HG03558 (cell line): ENCODE results near the gene CAB39L.

Source experiments
- ATAC-seq: cut with Tn5 transposase; IDR thresholded peaks from one replicate; pipeline ENCODE4 v1.9.1; 2021; ENCODE audit warnings: moderate number of reproducible peaks; ENCODE audit not compliant: unreplicated experiment; ENCODE audit errors: extremely low read depth

The CAB39L gene

DNA sequence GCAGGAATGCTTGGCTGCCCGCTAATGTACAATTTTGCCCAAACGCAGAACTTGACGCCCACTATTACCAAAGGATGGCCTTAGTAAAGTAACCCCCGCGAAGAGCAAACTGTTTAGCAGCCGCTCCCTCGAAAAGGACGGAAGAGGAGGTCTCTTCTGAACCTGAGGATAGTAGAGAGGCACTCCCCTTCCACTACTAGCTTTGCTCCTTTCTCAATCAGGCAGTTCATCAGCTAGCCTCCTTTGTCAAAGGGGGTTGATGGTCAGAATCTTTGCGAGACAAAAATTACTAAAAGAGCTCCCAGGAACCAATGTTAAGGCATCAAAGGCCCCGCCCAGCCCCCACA lies 534 bp downstream of the CAB39L start:
- no peak for ATAC-seq

DNA sequence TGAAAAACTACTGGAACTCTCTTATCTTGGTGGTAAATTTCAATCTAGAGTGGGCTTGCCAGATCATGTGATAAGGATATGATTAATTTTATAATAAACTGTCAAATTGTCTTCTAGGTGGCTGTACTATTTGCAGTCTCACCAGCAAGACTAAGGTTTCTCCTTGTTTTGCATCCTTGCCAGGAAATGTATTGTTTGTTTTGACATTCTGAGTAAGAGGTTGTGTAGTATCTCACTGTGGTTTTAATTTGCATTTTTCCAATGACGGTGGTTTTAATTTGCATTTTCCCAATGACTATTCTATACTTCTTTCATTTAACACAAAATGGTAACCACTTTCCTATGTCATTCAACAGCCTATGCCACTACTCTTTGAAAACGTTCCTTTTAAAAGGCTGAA lies 2.0 kb downstream of the CAB39L start:
- ATAC-seq, result no peak

DNA sequence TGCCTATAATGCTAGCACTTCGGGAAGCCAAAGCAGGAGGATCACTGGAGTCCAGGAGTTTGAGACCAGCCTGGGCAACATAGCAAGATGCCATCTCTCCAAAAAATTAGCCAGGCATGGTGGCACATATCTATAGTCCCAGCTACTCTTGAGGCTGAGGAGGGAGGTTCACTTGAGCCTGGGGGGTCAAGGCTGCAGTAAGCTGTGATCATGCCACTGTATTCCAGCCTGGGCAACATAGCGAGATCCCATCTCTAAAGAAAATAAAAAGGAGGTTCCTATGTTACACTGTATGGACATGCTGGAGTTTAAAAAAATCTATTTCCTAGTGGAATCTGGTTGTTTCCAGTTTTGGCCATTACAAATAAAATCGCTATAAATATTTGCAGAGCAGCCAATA lies 2.6 kb downstream of the CAB39L start:
- ATAC-seq, result no peak

DNA sequence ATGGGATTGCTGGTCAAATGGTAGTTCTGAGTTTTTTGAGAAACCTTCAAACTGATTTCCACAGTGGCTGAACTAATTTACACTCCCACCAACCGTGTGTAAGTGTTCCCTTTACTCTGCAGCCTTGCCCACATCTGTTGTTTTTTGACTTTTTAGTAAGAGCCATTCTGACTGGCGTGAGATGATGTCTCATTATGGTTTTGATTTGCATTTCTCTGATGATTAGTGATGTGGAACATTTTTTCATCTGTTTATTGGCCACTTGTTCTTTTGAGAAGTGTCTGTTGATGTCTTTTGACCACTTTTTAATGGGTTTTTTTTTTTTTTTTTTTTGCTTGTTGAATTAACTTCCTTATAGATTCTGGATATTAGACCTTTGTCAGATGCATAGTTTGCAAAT lies 4.3 kb downstream of the CAB39L start:
- ATAC-seq, result no peak

DNA sequence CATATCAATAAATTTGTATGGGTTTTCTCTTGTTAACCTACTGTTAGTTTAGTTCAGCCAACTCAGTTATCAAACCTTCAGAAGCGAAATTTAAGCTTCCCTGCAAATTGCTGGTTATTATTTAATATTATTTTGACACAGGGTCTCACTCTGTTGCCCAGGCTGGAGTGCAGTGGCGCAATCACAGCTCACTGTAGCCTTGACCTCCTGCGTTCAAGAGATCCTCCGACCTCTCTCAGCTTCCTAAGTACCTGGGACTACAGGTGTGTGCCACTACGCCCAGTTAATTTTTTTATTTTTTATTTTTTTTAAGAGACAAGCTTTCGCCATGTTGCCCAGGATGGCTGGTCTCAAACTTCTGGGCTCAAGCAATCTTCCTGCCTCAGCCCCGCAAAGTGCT lies 6.2 kb downstream of the CAB39L start:
- no peak for ATAC-seq

DNA sequence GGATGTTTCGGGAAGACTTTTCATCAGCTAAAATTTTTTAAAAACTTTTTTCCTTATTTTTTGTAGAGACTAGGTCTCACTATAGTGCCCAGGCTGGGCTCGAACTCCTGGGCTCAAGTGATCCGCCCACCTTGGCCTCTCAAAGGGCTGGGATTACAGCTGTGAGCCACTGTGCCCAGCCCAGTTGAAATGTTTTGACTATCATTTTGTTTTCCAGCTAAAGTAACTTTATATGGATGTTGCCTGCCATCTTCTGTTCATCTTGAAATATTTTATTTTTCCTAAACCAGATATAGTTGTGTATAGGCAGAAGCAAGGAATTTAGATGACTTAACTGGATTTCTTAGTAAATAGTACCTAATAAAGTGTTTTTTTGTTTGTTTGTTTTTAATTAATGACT lies 7.0 kb downstream of the CAB39L start:
- ATAC-seq, result no peak

DNA sequence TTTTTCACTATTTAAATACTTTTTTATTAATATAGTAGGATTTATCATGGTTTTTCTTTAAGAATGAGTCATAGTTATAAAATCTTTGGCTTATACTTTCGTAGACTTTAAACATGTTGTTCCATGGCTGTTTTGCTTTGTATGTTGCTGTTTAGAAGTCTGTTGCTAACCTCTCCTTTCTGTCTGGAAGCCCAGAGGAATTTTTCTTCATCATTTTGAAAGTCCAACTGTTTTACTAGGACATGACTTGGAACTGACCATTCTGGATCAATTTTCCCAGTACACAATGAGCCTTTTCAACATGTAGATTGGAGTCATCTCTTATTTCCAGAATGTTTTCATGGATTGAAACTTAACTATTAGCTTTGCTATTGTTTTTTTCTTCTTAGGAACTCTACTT lies 7.9 kb downstream of the CAB39L start:
- ATAC-seq, result no peak

DNA sequence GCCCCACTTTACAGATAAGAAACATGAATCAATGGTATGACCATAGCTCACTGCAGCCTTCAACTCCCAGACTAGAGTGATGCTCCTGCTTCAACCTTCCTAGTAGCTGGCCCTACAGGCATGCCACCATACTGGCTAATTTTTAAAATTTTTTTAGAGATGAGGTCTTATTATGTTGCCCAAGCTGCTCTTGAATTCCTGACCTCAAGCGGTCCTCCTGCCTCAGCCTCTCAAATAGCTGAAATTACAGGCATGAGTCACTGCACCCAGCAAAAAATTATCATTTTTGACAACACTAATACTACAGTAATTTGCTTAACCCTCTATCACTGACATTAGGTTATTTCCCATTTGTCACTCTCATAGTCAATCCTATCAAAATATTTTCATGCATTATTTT lies 14.7 kb downstream of the CAB39L start:
- ATAC-seq, result no peak

DNA sequence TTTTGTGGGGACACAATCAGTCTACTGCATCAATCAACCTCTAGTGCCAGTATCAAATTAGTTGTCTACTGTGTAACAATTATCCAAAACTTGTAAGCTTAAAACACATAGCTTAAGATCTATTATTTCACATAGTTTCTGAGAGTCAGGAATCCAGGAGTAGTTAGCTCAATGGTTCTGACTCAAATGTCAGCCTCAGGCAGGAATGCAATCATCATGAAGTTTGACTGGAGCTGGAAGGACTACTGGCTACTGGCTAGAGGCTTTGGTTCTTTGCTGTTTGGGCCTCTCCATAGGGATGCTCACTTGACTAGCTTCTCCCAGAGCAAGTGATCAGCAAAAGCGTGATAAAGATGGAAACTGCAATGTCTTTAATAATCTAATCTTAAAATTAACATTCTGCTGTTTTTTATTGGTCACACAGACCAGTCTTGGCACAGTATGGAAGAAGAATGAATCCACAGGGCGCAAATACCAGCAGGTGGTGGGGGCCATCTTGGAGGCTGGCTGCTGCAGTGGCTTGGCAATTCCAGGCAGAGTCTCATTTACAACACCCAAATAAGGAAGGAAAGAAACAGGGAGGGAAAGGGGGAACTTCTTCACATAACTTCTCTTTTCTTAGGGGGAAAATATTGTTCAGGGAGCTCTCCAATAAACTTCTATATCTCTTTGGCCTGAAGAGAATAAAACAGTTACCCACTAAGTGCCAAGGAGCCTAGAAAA lies 15.7 kb downstream of the CAB39L start:
- ATAC-seq, result no peak

DNA sequence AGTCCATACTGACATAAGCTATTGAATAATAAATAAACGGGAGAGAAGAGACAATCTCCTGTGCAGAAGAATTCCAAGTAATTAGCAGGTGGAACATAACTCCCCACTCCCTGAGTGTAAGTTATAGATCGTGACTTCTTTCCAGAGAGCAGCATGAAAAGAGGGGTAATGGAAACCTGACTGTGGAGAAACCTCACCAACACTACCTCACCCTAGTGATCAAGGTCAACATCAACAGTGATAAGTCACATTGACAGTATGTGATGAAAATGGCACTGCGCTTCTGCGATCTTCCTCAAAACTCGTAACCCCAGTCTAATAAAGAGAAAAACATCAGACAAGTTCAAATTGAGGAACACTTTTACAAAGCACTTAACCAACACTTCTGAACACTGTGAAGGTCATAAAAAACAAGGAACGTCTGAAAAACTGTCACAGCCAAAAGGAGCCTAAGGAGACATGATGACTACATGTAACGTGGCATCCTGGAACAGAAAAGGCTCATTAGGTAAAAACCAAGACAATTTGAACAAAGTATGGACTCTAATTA lies 19.8 kb downstream of the CAB39L start:
- no peak for ATAC-seq

DNA sequence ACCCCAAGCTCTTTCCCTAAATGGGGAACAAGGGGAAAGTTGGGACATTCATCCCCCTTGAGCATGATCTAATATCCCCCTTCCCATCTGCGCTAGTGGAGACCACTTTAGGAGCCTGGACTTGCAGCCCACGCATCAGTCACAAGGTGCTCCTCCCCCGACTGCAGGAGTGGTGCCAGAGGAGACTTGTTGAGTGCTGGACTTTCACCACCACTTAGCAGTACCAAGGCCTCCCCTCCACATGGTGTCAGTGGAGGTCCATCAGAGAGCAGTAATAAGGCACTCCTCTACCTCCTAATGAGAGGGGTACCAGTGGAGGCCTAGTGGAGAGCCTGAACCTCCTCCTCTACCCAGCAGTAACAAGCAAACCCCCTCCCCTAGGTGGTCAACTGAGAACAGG lies 22.5 kb downstream of the CAB39L start:
- no peak for ATAC-seq

DNA sequence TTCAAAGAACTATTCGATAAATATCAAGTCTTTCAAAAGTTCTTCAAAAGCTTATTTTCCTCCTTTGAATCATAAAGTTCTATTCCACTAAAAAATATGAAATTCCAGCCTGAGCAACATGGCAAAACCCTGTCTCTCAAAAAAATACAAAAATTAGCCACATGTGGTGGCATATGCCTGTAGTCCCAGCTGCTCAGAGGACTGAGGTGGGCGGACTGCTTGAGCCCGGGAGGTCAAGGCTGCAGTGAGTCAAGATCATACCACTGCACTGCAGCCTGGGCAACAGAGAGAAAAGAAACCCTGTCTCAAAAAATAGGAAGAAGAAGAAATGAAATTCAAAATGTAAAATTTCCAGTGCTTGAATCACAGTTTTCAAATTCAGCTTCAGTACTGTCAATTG lies 24.6 kb downstream of the CAB39L start:
- no peak for ATAC-seq

DNA sequence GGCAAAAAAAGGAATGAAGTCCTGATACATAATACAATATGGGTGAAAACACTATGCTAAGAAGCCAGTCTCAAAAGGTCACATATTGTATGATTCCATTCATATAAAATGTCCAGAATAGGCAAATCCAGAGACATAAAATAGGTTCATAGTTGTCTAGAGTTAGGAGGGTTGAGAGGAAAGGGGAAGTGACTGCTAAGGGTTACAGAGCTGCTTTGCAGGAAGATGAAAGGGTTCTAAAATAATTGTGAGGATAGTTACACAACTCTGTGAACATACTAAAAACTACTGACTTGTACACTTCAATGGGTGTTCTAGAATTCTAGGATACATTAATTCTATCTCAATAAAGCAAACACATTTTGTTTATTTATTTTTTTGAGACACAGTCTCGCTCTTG lies 25.7 kb downstream of the CAB39L start:
- no peak for ATAC-seq

DNA sequence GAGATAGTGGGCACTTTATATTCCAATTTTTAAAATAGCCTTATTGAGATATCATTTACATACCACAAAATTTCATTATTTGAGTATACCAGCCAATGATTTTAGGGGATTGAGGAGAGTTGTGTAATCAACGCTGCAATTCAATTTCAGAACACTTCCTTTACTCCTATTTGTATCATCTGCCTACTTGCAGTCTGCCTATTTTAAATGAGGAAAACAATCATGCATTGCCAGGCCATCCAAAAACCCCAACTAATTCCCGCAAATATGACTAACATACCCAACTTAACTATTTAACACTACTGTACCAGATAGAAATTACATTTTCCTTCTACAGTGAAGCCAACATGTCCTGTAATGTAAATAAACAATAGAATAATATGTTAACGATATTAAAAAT lies 26.7 kb downstream of the CAB39L start:
- no peak for ATAC-seq

DNA sequence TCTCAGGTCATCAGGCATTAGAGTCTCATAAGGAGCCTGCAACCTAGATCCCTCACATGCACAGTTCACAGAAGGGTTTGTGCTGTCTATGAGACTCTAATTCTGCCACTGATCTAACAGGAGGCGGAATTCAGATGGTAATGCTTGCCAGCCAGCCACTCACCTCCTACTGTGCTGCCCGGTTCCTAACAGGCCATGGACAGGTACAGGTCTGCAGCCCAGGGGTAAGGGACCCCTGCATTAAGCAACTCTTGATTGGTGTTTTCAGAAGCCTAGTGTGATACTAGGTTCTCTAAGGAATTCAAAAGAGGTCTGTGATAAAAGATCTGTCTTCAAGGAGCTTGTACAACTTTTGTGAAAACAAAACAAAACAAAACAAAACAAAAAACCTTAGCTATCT lies 31.1 kb downstream of the CAB39L start:
- ATAC-seq, result no peak

DNA sequence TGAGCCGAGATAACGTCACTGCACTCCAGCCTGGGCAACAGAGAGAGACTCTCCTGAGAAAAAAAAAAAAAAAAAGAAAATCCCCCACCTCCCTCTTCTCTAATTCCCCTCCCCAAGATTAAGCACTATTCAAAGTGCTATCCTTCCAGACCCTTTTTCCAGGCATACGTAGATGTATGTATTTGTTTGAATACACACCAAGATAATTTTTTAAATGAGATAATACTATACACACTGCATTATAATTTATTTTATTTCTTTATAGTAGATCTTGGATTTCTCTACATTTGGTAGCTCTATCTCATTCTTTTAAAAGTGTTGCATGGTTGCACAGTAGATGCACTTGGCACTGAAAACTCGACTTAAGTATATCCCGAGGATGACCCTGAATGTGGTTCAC lies 32.5 kb downstream of the CAB39L start:
- no peak for ATAC-seq

DNA sequence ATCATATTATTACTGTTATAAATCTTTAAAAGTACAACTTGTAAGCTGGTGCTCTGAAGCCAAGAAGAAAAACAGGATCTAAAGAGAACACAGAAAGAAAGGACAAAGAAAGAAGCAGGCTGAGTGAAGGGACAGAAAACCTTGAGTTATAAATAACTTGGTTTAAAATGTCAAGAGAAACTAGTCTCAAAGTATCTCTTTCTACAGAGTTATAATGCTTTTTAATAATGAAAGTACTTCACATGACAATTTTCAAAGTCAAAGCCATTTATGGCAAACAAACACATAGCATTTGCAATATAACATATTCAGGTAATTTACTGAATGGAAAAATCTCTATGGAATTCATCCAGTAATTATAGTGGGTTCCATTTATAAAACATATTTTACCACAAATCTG lies 33.4 kb downstream of the CAB39L start:
- no peak for ATAC-seq

DNA sequence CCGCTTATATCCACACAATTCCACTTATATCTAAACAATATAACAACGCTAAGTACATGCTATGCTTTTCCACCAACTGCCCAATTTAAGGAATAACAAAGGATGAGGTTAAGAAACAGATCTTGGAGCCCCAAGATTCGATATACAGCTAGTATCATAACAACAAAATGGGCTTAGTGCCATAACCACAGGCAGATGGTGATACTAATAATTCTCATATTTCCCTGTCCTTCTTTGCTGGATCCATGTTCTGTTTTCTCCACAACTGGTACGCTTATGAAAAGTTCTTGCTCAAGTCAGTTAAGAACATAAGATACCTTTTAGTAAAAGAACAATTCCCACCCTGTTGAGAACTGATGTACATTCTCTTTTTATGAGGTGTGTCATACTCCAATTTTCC lies 33.9 kb downstream of the CAB39L start:
- ATAC-seq, result no peak

DNA sequence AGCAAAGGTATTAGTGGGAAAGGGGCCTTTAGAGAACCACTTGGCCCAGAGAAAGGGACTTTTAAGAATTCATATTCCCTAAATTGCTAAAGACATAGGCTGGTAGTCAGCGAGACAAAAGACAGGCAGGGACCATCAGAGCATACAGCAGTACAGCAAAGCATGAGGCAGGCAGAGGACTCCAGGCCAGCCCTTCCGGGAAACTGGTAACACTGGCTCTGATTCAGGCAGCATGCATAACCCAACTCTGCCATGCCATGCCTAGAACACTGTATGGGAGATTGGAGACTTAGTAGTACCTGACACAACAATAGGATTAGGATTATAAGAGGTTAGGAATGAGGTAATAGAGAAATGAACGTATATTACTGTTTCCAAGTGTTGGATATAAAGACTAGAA lies 34.9 kb downstream of the CAB39L start:
- ATAC-seq, result no peak

DNA sequence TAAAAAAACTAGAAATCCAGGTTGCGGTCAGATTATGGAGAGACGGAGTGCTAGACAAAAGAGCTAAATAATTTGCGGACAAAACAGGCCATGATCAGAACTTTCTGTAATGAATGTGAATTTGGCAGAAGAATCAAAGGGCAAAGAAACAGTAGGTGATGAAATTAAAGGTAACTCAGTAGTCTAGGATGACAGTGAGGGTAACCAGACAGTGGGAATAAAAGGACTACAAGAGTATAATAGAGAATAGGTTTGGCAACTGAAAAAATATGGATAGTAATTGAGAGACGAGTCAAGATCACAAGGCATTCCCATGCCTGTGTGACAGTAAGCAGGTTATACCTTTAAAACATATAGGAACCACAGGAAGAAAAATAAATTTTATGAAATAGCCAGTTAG lies 35.9 kb downstream of the CAB39L start:
- no peak for ATAC-seq

DNA sequence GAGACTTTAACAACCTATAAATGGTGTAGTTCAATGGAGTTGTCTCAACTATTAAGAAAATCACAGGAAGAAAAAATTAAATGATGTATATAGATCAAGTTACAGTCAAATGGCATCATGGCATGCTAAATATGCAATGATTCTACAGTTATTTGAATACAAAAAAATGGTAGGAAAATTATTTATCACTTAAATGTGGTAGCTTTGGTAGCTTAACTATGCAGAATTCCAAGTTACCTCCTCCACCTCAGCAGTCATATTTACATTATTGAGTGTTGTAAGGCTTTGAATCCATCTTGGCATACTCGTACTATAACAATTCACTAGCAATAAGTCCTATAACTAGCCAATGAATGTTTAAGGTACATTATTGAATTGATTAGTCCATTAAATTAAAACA lies 36.8 kb downstream of the CAB39L start:
- no peak for ATAC-seq

DNA sequence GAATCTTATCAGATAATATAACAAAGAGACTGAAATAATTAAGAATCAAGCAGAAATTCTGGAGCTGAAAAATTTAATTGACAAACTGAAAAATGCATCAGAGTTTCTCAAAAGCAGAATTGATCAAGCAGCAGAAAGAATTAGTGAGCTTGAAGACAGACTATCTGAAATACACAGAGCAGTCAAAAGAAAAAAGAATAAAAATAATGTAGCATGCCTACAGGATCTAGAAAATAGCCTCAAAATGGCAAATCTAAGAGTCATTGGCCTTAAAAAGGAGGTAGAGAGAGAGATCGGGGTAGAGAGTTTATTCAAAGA lies 39.2 kb downstream of the CAB39L start:
- no peak for ATAC-seq
